DOHH2 (cell line): ENCODE measurements around the gene DNAH6.

Experiments
- EZH2phosphoT487 ChIP-seq: fragments of 200-600 bp; sonication (generic); IDR thresholded peaks from 2 replicates; pipeline ENCODE4 v1.6.1; 2017; ENCODE audit warnings: borderline replicate concordance, mild to moderate bottlenecking, antibody characterized with exemption, low read length, moderate library complexity, mixed read lengths
- TF ChIP-seq, protein P1 (sequence below): fragments of 200-600 bp; sonication (generic); IDR thresholded peaks from one replicate; pipeline ENCODE4 v1.5.1; 2014; ENCODE audit warnings: antibody characterized with exemption, mild to moderate bottlenecking, low read depth, low read length; ENCODE audit not compliant: poor library complexity, severe bottlenecking

- TF ChIP-seq, protein P1, sequence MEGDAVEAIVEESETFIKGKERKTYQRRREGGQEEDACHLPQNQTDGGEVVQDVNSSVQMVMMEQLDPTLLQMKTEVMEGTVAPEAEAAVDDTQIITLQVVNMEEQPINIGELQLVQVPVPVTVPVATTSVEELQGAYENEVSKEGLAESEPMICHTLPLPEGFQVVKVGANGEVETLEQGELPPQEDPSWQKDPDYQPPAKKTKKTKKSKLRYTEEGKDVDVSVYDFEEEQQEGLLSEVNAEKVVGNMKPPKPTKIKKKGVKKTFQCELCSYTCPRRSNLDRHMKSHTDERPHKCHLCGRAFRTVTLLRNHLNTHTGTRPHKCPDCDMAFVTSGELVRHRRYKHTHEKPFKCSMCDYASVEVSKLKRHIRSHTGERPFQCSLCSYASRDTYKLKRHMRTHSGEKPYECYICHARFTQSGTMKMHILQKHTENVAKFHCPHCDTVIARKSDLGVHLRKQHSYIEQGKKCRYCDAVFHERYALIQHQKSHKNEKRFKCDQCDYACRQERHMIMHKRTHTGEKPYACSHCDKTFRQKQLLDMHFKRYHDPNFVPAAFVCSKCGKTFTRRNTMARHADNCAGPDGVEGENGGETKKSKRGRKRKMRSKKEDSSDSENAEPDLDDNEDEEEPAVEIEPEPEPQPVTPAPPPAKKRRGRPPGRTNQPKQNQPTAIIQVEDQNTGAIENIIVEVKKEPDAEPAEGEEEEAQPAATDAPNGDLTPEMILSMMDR, result no peak
- no peak for TF ChIP-seq EZH2phosphoT487
These were observed 311.8 kb downstream of the DNAH6 start for GRCh38 chr2:84827978-84828575.
